Thymus (tissue), 11 donors: ENCODE results near the gene SWSAP1. TPM values are rescaled to one million over a fixed set of nuclear protein-coding genes. Genes with fewer than 3 reads are reported as not detected.

Experiments
- DNase-seq, 9 donors: peaks; one replicate each; pipeline ENCODE4 v3.0.0-alpha.2; 2013; ENCODE audit warnings: low spot score in 9 of 9, low read depth in 6 of 9, missing footprints in 1 of 9
- H3K27ac ChIP-seq, 2 donors: one replicate each; pipeline ENCODE4 v1.5.1; 2013; ENCODE audit warnings: control low read depth in 1 of 2, low read depth in 1 of 2, low read length in 1 of 2, mild to moderate bottlenecking in 1 of 2, moderate library complexity in 1 of 2
- H3K27me3 ChIP-seq, 2 donors: one replicate each; pipeline ENCODE4 v1.5.1; 2013; ENCODE audit warnings: low read length in 1 of 2; ENCODE audit not compliant: control insufficient read depth in 2 of 2, insufficient read depth in 1 of 2
- H3K36me3 ChIP-seq, 2 donors: one replicate each; pipeline ENCODE4 v1.5.1; 2013; ENCODE audit warnings: low read length in 1 of 2, mild to moderate bottlenecking in 1 of 2, moderate library complexity in 1 of 2; ENCODE audit not compliant: control insufficient read depth in 2 of 2, insufficient read depth in 2 of 2
- H3K4me1 ChIP-seq, 2 donors: one replicate each; pipeline ENCODE4 v1.5.1; 2013; ENCODE audit warnings: low read length in 2 of 2; ENCODE audit not compliant: control insufficient read depth in 2 of 2, insufficient read depth in 2 of 2
- H3K4me3 ChIP-seq, 2 donors: one replicate each; pipeline ENCODE4 v1.5.1; 2013; ENCODE audit warnings: low read length in 2 of 2, control low read depth in 1 of 2, mild to moderate bottlenecking in 1 of 2
- H3K9me3 ChIP-seq, 2 donors: one replicate each; pipeline ENCODE4 v1.5.1; 2013; ENCODE audit warnings: low read length in 1 of 2, mild to moderate bottlenecking in 1 of 2; ENCODE audit not compliant: control insufficient read depth in 2 of 2, insufficient read depth in 1 of 2
- WGBS: extraction: QIAGEN DNeasy Blood & Tissue Kit; methylation state at CpG from one replicate; pipeline ENCODE4 v1.1.7; 2013; 5-methylcytosine and 5-hydroxymethylcytosine counted together
- polyA plus RNA-seq: library from polyadenylated mRNA; stranded (reverse); fragments of 200-250 nt; gene quantifications from one replicate; pipeline ENCODE4 v1.2.3, GENCODE V29; 2013
- total RNA-seq: library from RNA; stranded (reverse); fragments of 120-200 nt; gene quantifications from one replicate; pipeline ENCODE4 v1.2.4, GENCODE V29; 2013
- donor health status: healthy.

Gene SWSAP1
- total and polyA plus RNA-seq, 2 donors, result 3.3 to 5.9 TPM

DNA sequence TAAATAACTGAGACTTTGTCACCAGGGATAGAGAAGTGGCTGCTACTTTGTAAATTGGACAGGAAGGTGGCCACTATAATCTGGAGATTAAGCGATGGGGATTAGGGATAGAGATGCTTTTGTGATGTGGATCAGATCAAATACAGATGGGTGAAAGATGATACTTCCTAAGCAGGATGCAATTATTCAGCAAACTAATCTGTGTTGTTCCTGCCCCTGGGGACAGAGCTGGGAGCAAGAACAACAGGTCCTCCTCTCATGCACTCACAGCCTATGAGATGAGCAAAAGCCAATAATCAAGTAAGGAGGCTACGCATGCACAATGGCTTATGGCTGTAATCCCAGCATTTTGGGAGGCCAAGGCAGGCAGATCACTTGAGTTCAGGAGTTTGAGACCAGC lies 40.1 kb downstream of the SWSAP1 start:
- Histone ChIP-seq H3K4me1 (peaks cover 5 to 9% of the 10 kb centered on the region in 2 donors), H3K4me3 (no peak overlapping the region), H3K27me3 (peaks cover 26 to 52% of the 10 kb centered on the region in 2 donors), H3K9me3 (peaks cover 0 to 2% of the 10 kb centered on the region in 2 donors), H3K36me3 (no peaks in the 10 kb centered on the region), H3K27ac (no peak overlapping the region)
- WGBS, result 97% methylated on average over 2 of the region's 2 CpGs
- DNase-seq, result no peak

DNA sequence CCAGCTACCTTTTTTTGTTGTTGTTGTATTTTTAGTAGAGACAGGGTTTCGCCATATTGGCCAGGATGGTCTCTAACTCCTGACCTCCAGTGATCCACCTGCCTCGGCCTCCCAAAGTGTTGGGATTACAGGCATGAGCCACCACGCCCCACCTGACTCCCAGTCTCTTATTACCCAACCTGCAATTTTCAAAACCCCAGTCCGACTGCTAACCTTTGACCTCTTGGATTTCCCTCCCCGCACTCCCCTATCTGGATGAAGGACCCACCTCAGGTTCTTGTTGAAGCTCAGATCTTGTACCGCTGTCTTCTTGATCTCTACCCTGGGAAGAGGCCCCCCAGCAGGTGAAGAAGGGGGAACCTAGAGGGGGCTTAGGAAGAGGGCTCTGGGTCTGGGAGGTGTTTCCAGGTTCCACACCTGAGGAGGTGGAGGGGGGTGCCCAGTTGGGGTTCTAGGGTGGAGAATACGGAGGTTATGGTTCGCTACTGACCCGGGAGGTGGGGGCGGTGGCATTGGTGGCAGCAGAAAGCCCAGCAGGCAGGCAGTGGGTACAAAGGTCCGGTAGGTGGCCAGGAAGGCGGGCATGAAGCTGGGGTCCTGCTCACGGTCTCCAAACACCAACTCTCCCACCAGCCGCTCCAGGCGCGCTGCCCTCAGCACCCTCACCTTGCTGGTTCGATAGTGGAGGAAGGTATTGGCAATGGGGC lies 42.0 kb downstream of the SWSAP1 start:
- no peak overlapping the region for H3K27ac ChIP-seq
- 95% methylated on average over 17 of the region's 17 CpGs for WGBS
- DNase-seq, result no peak

GRCh38 chr19:11418094-11418548 lies 43.7 kb downstream of the SWSAP1 start:
- Histone ChIP-seq H3K4me3 (no peak overlapping the region), H3K27me3 (peaks cover 61 to 84% of the 10 kb centered on the region in 2 donors), H3K36me3 (no peaks in the 10 kb centered on the region), H3K27ac (no peak overlapping the region), H3K9me3 (peaks cover 0 to 28% of the 10 kb centered on the region in 2 donors), H3K4me1 (peaks cover 5 to 32% of the 10 kb centered on the region in 2 donors)
- DNase-seq, result no peak
- WGBS, result 10% methylated on average over 16 of the region's 16 CpGs

More for the DNA sequence above, 42.0 kb downstream of the SWSAP1 start:
- peaks cover 0 to 17% of the 10 kb centered on the region in 2 donors for H3K9me3 ChIP-seq
- H3K4me3 ChIP-seq, result no peak overlapping the region
- H3K27me3 ChIP-seq, result peaks cover 44 to 69% of the 10 kb centered on the region in 2 donors
- H3K4me1 ChIP-seq, result peaks cover 5 to 19% of the 10 kb centered on the region in 2 donors
- H3K36me3 ChIP-seq, result no peaks in the 10 kb centered on the region

- no peak within 1 kb of the TSS for H3K27ac ChIP-seq
- DNase-seq, result peak in 2 of 9 donors; percentile 26 to 43
Measured at GRCh38 chr19:11418549-11419506, 44.4 kb downstream of the SWSAP1 start, which contains the start of gene RGL3. Gene RGL3 (minus strand): TSS chr19:11419314. CDS start chr19:11419278, 36 bp downstream.

GRCh38 chr19:11420429-11421370 lies 46.2 kb downstream of the SWSAP1 start:
- 4% methylated on average over 46 of the region's 46 CpGs for WGBS
- no peak for DNase-seq
- H3K4me1 ChIP-seq, result peaks cover 5 to 33% of the 10 kb centered on the region in 2 donors
- H3K27me3 ChIP-seq, result peaks cover 72 to 86% of the 10 kb centered on the region in 2 donors
- H3K4me3 ChIP-seq, result no peak overlapping the region
- H3K36me3 ChIP-seq, result no peaks in the 10 kb centered on the region
- no peak overlapping the region for H3K27ac ChIP-seq
- H3K9me3 ChIP-seq, result peaks cover 0 to 32% of the 10 kb centered on the region in 2 donors

More at GRCh38 chr19:11418549-11419506, 44.4 kb downstream of the SWSAP1 start, which contains the start of gene RGL3:
- Histone ChIP-seq H3K36me3 (no peaks in the 10 kb centered on the region), H3K27me3 (peaks cover 68 to 91% of the 10 kb centered on the region in 2 donors), H3K4me1 (peaks cover 5 to 33% of the 10 kb centered on the region in 2 donors), H3K4me3 (peak within 1 kb of the TSS in 1 of 2 donors; percentile 25), H3K9me3 (peaks cover 0 to 28% of the 10 kb centered on the region in 2 donors)
- 6% methylated on average over 72 of the region's 72 CpGs for WGBS

GRCh38 chr19:11421371-11422098 lies 47.1 kb downstream of the SWSAP1 start:
- Histone ChIP-seq H3K9me3 (peaks cover 0 to 32% of the 10 kb centered on the region in 2 donors), H3K4me3 (no peak overlapping the region), H3K27ac (no peak overlapping the region), H3K36me3 (no peaks in the 10 kb centered on the region), H3K4me1 (peaks cover 5 to 33% of the 10 kb centered on the region in 2 donors), H3K27me3 (peaks cover 71 to 86% of the 10 kb centered on the region in 2 donors)
- 9% methylated on average over 36 of the region's 36 CpGs for WGBS
- no peak for DNase-seq

DNA sequence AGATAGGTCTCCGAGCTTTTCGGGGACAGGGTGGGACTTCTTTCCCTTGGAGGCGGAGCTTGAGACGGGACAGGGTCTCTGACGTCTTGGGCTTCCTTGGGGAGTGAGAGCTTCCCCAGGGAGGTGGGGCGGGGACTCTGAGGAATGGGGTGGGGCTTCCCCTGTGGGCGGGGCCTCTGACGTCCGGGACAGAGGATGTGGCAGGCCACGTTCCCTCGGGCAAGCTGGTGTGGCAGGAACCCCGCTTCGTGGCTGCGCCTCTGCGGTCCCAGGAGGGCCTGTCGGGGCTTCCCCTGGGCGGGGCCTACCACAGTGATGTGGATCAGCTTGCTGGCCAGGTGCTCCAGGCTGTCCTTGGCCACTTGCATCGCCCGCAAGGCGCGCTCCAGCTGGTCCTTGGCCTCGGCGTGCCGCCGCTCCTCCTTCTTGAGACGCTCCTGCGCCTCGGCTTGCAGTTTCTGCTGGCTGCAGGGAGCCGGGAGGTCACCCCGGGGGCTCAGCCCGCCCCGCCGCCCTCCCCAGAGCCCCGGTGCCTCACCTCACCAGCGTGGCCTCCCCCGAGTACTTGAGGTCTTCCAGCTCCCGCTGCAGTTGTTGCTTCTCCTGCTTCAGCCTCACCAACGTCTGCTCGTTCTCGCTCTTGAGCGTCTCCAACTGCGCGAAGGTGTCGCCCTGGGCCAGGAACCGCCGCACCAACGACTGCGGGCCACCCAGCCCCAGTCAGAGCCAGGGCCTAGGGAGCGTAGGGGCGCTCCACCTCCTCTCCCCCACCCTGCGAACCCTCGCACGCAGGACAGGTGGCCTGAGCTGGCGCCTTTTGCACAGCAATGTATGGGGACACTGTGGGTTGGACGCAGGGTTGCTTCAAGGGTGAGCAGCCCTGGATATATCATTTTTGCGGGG lies 47.9 kb downstream of the SWSAP1 start:
- H3K27me3 ChIP-seq, result peaks cover 66 to 81% of the 10 kb centered on the region in 2 donors
- 3% methylated on average over 56 of the region's 56 CpGs for WGBS
- no peak overlapping the region for H3K27ac ChIP-seq
- peaks cover 0 to 32% of the 10 kb centered on the region in 2 donors for H3K9me3 ChIP-seq
- H3K4me1 ChIP-seq, result peaks cover 5 to 33% of the 10 kb centered on the region in 2 donors
- H3K36me3 ChIP-seq, result no peaks in the 10 kb centered on the region
- peak in 1 of 9 donors; percentile 37 for DNase-seq
- H3K4me3 ChIP-seq, result peak overlapping the region in 1 of 2 donors; percentile 16
